ENCODE data around the gene COL17A1.

DNA sequence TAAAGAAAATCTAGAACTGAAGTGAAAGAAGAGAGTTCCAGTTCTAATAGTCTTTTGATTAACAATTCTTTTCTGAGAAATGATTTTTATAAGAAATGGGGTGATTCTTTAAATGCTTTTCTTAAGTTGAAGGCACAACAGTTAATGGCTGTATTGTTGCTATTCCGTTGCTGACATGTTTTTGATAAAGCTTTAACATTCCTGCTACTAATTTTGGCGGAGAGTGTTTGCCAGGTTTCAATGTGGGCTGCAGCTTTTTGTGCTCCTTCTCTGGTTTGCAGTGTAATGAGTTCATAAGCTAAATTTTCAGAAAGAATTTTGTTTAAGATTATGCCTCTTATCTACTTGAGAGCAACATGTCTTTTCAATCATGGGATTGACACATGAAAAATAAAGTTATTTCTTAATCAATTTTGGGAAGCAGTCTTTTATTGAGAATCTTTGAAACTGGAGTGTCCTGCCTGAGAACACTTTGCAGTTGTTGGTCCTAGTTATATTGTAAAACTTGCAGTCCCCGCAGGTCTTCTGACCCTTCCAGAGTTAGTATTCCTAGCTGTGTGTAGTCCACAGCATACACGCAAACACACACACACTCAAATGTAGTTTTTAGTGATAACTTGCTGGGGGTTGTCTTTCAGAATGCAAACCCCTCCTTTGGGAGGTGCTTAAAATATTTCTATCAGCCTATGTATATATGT, 56.7 kb downstream of the COL17A1 start:
- no peak for TF ChIP-seq YY1 (IDR thresholded peaks at IDR 0.05; ENCODE audit: insufficient read depth, insufficient read length)
- TF ChIP-seq ZNF274 (IDR thresholded peaks at IDR 0.05; ENCODE audit: low read depth, low read length) = no peak

All from NT2/D1 (cell line).